Ovary (tissue), 3 donors: ENCODE measurements around the gene RASAL2.

Experiments used
- POLR2A ChIP-seq: fragments of 450-650 bp; IDR thresholded peaks from one replicate; pipeline ENCODE4 v1.6.1; 2017; ENCODE audit warnings: antibody characterized with exemption, mild to moderate bottlenecking, moderate library complexity
- TF ChIP-seq, protein P1 (sequence below), 3 donors: fragments of 450-650 bp in 2 of 3; fragments of 200-600 bp in 1 of 3; IDR thresholded peaks; one replicate each; pipeline versions ENCODE4 v1.5.1 to v1.8.0; 2016 to 2022; ENCODE audit warnings: antibody characterized with exemption in 3 of 3, mild to moderate bottlenecking in 1 of 3
- donor health status: DM: no; HTN: no; CAD: no.

GRCh38 chr1:178086766-178087165, 7.1 kb upstream of the RASAL2 start:
- no peak for TF ChIP-seq POLR2A
- TF ChIP-seq, protein P1, sequence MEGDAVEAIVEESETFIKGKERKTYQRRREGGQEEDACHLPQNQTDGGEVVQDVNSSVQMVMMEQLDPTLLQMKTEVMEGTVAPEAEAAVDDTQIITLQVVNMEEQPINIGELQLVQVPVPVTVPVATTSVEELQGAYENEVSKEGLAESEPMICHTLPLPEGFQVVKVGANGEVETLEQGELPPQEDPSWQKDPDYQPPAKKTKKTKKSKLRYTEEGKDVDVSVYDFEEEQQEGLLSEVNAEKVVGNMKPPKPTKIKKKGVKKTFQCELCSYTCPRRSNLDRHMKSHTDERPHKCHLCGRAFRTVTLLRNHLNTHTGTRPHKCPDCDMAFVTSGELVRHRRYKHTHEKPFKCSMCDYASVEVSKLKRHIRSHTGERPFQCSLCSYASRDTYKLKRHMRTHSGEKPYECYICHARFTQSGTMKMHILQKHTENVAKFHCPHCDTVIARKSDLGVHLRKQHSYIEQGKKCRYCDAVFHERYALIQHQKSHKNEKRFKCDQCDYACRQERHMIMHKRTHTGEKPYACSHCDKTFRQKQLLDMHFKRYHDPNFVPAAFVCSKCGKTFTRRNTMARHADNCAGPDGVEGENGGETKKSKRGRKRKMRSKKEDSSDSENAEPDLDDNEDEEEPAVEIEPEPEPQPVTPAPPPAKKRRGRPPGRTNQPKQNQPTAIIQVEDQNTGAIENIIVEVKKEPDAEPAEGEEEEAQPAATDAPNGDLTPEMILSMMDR (IDR thresholded peaks at IDR 0.05), result no peak
